Hepatocyte (in vitro differentiated cells): Measurements from ENCODE around the gene RPTOR. TPM values are rescaled to one million over a fixed set of nuclear protein-coding genes. Genes with fewer than 3 reads are reported as not detected.

Experiments
- DNase-seq: peaks from one replicate; pipeline ENCODE4 v3.0.0-alpha.2; 2016; ENCODE audit warnings: low spot score
- H2AFZ ChIP-seq: fragments of 200-600 bp; sonication (generic); 2 replicates; pipeline ENCODE4 v1.6.0; 2016; ENCODE audit warnings: antibody characterized with exemption, mild to moderate bottlenecking
- H3K27ac ChIP-seq: fragments of 200-600 bp; sonication (generic); 2 replicates; pipeline ENCODE4 v1.5.1; 2016; ENCODE audit warnings: mild to moderate bottlenecking
- H3K27me3 ChIP-seq: fragments of 200-600 bp; sonication (generic); 2 replicates; pipeline ENCODE4 v1.6.1; 2016
- H3K36me3 ChIP-seq: fragments of 200-600 bp; sonication (generic); replicated peaks from 2 replicates; pipeline ENCODE4 v1.5.1; 2016; ENCODE audit warnings: low read depth; ENCODE audit not compliant: insufficient read depth
- H3K4me1 ChIP-seq: fragments of 200-600 bp; sonication (generic); 2 replicates; pipeline ENCODE4 v1.5.1; 2016; ENCODE audit warnings: mild to moderate bottlenecking, moderate library complexity; ENCODE audit not compliant: insufficient read depth
- H3K4me2 ChIP-seq: fragments of 200-600 bp; sonication (generic); 2 replicates; pipeline ENCODE4 v1.6.0; 2016
- H3K4me3 ChIP-seq: fragments of 200-600 bp; sonication (generic); 2 replicates; pipeline ENCODE4 v1.5.1; 2016; ENCODE audit warnings: mild to moderate bottlenecking
- H3K79me2 ChIP-seq: fragments of 200-600 bp; sonication (generic); 2 replicates; pipeline ENCODE4 v1.6.0; 2017; ENCODE audit warnings: mild to moderate bottlenecking
- H3K9me2 ChIP-seq: fragments of 200-600 bp; sonication (generic); replicated peaks from 2 replicates; pipeline ENCODE4 v1.6.0; 2017; ENCODE audit warnings: mild to moderate bottlenecking; ENCODE audit not compliant: insufficient read depth
- H3K9me3 ChIP-seq: fragments of 200-600 bp; sonication (generic); 2 replicates; pipeline ENCODE4 v1.5.1; 2016; ENCODE audit warnings: low read depth, mild to moderate bottlenecking
- H4K20me1 ChIP-seq: fragments of 200-600 bp; sonication (generic); 2 replicates; pipeline ENCODE4 v1.6.0; 2016; ENCODE audit warnings: mild to moderate bottlenecking; ENCODE audit not compliant: insufficient read depth, poor library complexity, severe bottlenecking
- CTCF ChIP-seq: fragments of 200-600 bp; sonication (generic); IDR thresholded peaks from 2 replicates; pipeline ENCODE4 v1.5.1; 2016; ENCODE audit warnings: antibody characterized with exemption, mild to moderate bottlenecking; ENCODE audit not compliant: poor library complexity
- EZH2 ChIP-seq: fragments of 200-600 bp; sonication (generic); IDR thresholded peaks from 2 replicates; pipeline ENCODE4 v1.6.1; 2016; ENCODE audit warnings: antibody characterized with exemption, mild to moderate bottlenecking, borderline replicate concordance
- EZH2phosphoT487 ChIP-seq: fragments of 200-600 bp; sonication (generic); IDR thresholded peaks from one replicate; pipeline ENCODE4 v1.6.1; 2018; ENCODE audit warnings: antibody characterized with exemption, mild to moderate bottlenecking, low read depth, moderate library complexity; ENCODE audit not compliant: unreplicated experiment, severe bottlenecking
- WGBS: methylation state at CpG from one replicate; pipeline ENCODE4 v1.1.6; 2016; ENCODE audit warnings: low lambda C conversion rate; ENCODE audit errors: missing lambda C conversion rate; 5-methylcytosine and 5-hydroxymethylcytosine counted together
- polyA plus RNA-seq: library from polyadenylated mRNA; unstranded; fragments of >200 nt; fragmentation: Nextera tagmentation; extraction: Ambion mirVana; gene quantifications from 2 replicates; pipeline ENCODE4 v1.2.1, GENCODE V29; 2016
- total RNA-seq: library from RNA; depleted of rRNA; stranded (reverse); fragments of >200 nt; gene quantifications from 2 replicates; pipeline ENCODE4 v1.2.3, GENCODE V29; 2014

RPTOR gene
- total and polyA plus RNA-seq, 2 experiments from 2014 or later = 14.1 to 20.6 TPM

- WGBS = 95% methylated on average over 5 of the region's 5 CpGs
- no peaks in the 10 kb centered on the region for H3K36me3 ChIP-seq
- H2AFZ ChIP-seq = no peak overlapping the region
- H3K9me3 ChIP-seq = no peaks in the 10 kb centered on the region
- no peaks in the 10 kb centered on the region for H4K20me1 ChIP-seq
- H3K4me2 ChIP-seq = no peak overlapping the region
- TF ChIP-seq EZH2 (no peak), CTCF (no peak), EZH2phosphoT487 (no peak)
- no peaks in the 10 kb centered on the region for H3K27me3 ChIP-seq
- no peaks in the 10 kb centered on the region for H3K9me2 ChIP-seq
- peaks cover 72% of the 10 kb centered on the region for H3K79me2 ChIP-seq
- H3K4me1 ChIP-seq = peaks cover 32% of the 10 kb centered on the region
- H3K4me3 ChIP-seq = no peak overlapping the region
- DNase-seq = no peak
- H3K27ac ChIP-seq = no peak overlapping the region
Measured at GRCh38 chr17:80604009-80604669, 59.5 kb downstream of the RPTOR start.

GRCh38 chr17:80604670-80605010 lies 60.0 kb downstream of the RPTOR start:
- Histone ChIP-seq H3K4me3 (no peak overlapping the region), H3K9me3 (no peaks in the 10 kb centered on the region), H3K9me2 (no peaks in the 10 kb centered on the region), H4K20me1 (no peaks in the 10 kb centered on the region), H3K27me3 (no peaks in the 10 kb centered on the region), H3K79me2 (peaks cover 76% of the 10 kb centered on the region), H3K4me1 (peaks cover 27% of the 10 kb centered on the region), H3K36me3 (no peaks in the 10 kb centered on the region), H2AFZ (no peak overlapping the region), H3K27ac (no peak overlapping the region), H3K4me2 (no peak overlapping the region)
- whole genome bisulfite sequencing = 98% methylated on average over 7 of the region's 7 CpGs
- DNase-seq = no peak
- TF ChIP-seq CTCF (no peak), EZH2phosphoT487 (no peak), EZH2 (no peak)

- Histone ChIP-seq H4K20me1 (no peaks in the 10 kb centered on the region), H3K4me3 (no peak overlapping the region), H3K4me2 (no peak overlapping the region), H3K36me3 (no peaks in the 10 kb centered on the region), H3K27ac (no peak overlapping the region), H3K27me3 (no peaks in the 10 kb centered on the region), H3K4me1 (peaks cover 20% of the 10 kb centered on the region), H3K79me2 (peaks cover 82% of the 10 kb centered on the region), H3K9me2 (no peaks in the 10 kb centered on the region), H2AFZ (no peak overlapping the region), H3K9me3 (no peaks in the 10 kb centered on the region)
- TF ChIP-seq EZH2 (no peak), EZH2phosphoT487 (no peak), CTCF (no peak)
- WGBS = 82% methylated on average over 16 of the region's 16 CpGs
- peak; percentile 60 for DNase-seq
Measured at GRCh38 chr17:80605326-80606066, 60.9 kb downstream of the RPTOR start.
